ENCODE data around the gene MAPRE2.

GRCh38 chr18:35106013-35106844 lies 65.0 kb downstream of the MAPRE2 start:
- TF ChIP-seq CTCF (IDR thresholded peaks at IDR 0.05) (no peak), POLR2A (IDR thresholded peaks at IDR 0.05) (no peak), EP300 (IDR thresholded peaks at IDR 0.05) (no peak)

All from gastroesophageal sphincter (tissue), 3 donors.